HG02885 (cell line): ENCODE results near the gene SLC35E1.
"Not testable (repeated sequence)": the region's sequence is repeated elsewhere in the genome, so short reads cannot be mapped to it uniquely, and the experiment has no call there.

Source experiments
- ATAC-seq: cut with Tn5 transposase; IDR thresholded peaks from one replicate; pipeline ENCODE4 v1.9.1; 2021; ENCODE audit warnings: mild to moderate bottlenecking; ENCODE audit not compliant: unreplicated experiment, poor library complexity

SLC35E1 gene

GRCh38 chr19:16561382-16561781, 10.8 kb downstream of the SLC35E1 start:
- ATAC-seq, result no peak

GRCh38 chr19:16559780-16560276, 12.4 kb downstream of the SLC35E1 start:
- ATAC-seq, result no peak

GRCh38 chr19:16554776-16555175, 17.4 kb downstream of the SLC35E1 start:
- ATAC-seq, result no peak

- ATAC-seq, result not testable (repeated sequence)
These were observed 20.3 kb downstream of the SLC35E1 start for GRCh38 chr19:16551902-16552301.

- ATAC-seq, result no peak
These were observed 23.3 kb downstream of the SLC35E1 start for GRCh38 chr19:16548956-16549355.

- ATAC-seq, result no peak
These were observed 27.6 kb downstream of the SLC35E1 start for GRCh38 chr19:16544473-16545231.

- not testable (repeated sequence) for ATAC-seq
These were observed 28.5 kb downstream of the SLC35E1 start for GRCh38 chr19:16543734-16544133.

GRCh38 chr19:16542910-16543472, 29.2 kb downstream of the SLC35E1 start:
- ATAC-seq, result no peak

- peak; percentile 77 for ATAC-seq
These were observed 29.9 kb downstream of the SLC35E1 start, which contains the start of gene CHERP for GRCh38 chr19:16542045-16542909. Gene CHERP, minus strand, starts transcription at chr19:16542437. Its CDS starts 59 bp downstream, at chr19:16542378.

GRCh38 chr19:16541526-16542044, 30.6 kb downstream of the SLC35E1 start:
- ATAC-seq, result no peak

- ATAC-seq, result no peak
These were observed 31.3 kb downstream of the SLC35E1 start for GRCh38 chr19:16540948-16541347.

GRCh38 chr19:16537111-16537510, 35.1 kb downstream of the SLC35E1 start:
- no peak for ATAC-seq

GRCh38 chr19:16536130-16536529, 36.1 kb downstream of the SLC35E1 start:
- no peak for ATAC-seq

- no peak for ATAC-seq
These were observed 36.8 kb downstream of the SLC35E1 start for GRCh38 chr19:16535381-16535780.

- ATAC-seq, result no peak
These were observed 39.6 kb downstream of the SLC35E1 start for GRCh38 chr19:16532440-16533234.

- ATAC-seq, result no peak
These were observed 40.9 kb downstream of the SLC35E1 start for GRCh38 chr19:16531380-16531669.

- ATAC-seq, result no peak
These were observed 41.5 kb downstream of the SLC35E1 start for GRCh38 chr19:16530540-16531379.

GRCh38 chr19:16529466-16530144, 42.6 kb downstream of the SLC35E1 start:
- no peak for ATAC-seq
